ENCODE measurements around the gene MRPL4. TPM values are rescaled to one million over a fixed set of nuclear protein-coding genes. Genes with fewer than 3 reads are reported as not detected.

MRPL4 gene
- total RNA-seq, 2 experiments from 2014 or later, result 148 to 155 TPM

DNA sequence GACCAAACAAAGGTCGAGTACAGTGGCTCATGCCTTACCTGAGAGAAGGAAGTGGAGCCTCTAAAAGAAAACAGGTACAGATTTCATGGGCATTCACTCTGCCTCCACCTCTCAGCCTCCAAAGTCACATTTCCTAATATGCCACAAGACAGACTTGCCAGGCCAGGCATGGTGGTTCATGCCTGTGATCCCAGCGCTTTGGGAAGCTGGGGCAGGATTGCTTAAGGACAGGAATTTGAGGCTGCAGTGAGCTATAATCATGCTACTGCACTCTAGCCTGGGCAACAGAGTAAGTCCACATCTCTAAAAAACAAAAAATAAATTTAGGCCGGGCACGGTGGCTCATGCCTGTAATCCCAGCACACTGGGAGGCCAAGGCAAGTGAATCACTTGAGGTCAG is 46.4 kb upstream of the MRPL4 start:
- intact Hi-C loops (cut with micrococcal nuclease; ENCODE audit: unreplicated experiment), result no loop called here
- CTCF ChIA-PET (ENCODE audit: unreplicated experiment), result no interaction called here
- Histone ChIP-seq H4K20me1 (ENCODE audit: insufficient read depth, low read length) (no peaks in the 10 kb centered on the region), H2AFZ (ENCODE audit: low read length) (no peak overlapping the region), H3K36me3 (ENCODE audit: insufficient read depth, low read length) (peaks cover 13% of the 10 kb centered on the region), H3K4me1 (ENCODE audit: insufficient read depth, low read length, poor library complexity, severe bottlenecking) (peaks cover 40% of the 10 kb centered on the region), H3K9me2 (ENCODE audit: insufficient read depth, low read length) (no peaks in the 10 kb centered on the region), H3K4me2 (ENCODE audit: low read length) (no peak overlapping the region), H3K79me2 (ENCODE audit: insufficient read depth, low read depth, low read length) (no peaks in the 10 kb centered on the region), H3K9me3 (ENCODE audit: low read length) (0 out of 2 replicates have a peak, but pooled peaks cover 9% of the 10 kb centered on the region), H3K4me3 (ENCODE audit: low read depth, low read length, poor library complexity, severe bottlenecking) (no peak overlapping the region), H3K27ac (ENCODE audit: low read depth, low read length, poor library complexity, severe bottlenecking) (no peak overlapping the region)
- DNase-seq (ENCODE audit: low spot score), result no peak
- no peak for TF ChIP-seq EZH2phosphoT487 (IDR thresholded peaks at IDR 0.05; ENCODE audit: borderline replicate concordance, low read depth, low read length)
- TF ChIP-seq, protein P1, sequence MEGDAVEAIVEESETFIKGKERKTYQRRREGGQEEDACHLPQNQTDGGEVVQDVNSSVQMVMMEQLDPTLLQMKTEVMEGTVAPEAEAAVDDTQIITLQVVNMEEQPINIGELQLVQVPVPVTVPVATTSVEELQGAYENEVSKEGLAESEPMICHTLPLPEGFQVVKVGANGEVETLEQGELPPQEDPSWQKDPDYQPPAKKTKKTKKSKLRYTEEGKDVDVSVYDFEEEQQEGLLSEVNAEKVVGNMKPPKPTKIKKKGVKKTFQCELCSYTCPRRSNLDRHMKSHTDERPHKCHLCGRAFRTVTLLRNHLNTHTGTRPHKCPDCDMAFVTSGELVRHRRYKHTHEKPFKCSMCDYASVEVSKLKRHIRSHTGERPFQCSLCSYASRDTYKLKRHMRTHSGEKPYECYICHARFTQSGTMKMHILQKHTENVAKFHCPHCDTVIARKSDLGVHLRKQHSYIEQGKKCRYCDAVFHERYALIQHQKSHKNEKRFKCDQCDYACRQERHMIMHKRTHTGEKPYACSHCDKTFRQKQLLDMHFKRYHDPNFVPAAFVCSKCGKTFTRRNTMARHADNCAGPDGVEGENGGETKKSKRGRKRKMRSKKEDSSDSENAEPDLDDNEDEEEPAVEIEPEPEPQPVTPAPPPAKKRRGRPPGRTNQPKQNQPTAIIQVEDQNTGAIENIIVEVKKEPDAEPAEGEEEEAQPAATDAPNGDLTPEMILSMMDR (conservative IDR thresholded peaks at IDR 0.05; ENCODE audit: low read length), result no peak
- BruUV-seq (replicated peaks), result no TSS peak
- POLR2A ChIA-PET, result interaction anchor here (0.5 kb wide), 1 partner anchor 17 kb away, joined by 3 read pairs; no protein-coding TSS in a partner anchor

DNA sequence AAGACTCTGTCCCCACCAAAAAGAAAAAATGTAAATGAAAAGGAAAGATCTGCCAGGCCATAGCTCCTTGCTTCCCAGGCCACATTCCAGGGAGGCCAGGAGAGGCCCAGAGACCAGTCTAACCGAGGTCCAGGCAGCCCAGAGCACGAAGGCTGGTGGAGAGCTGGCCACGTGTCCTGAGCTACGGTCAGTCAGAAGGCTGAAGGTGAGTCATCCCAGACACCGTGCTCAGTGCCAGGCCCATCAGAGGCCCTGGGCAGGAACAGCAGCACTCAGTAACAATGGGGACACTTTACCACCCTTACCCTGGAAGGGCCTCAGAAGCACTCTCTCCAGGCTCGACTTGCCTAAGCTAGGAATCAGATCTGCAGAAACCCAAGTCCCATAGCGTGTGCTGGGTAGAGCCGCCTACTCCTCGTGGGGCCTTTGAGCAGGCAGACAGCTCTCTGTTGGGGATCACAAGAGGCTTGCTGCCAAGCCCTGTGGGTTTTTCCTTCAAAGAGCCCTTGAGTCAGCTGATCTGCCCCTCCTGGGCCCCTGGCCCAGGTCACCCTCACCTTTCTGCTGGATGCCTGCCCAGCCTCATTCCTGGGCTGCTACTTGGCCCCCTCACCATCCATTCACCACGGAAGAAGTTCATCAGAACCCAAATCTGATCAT is 45.7 kb upstream of the MRPL4 start:
- no TSS peak for BruUV-seq (replicated peaks)
- peaks cover 33% of the 10 kb centered on the region for H3K4me1 ChIP-seq (ENCODE audit: insufficient read depth, low read length, poor library complexity, severe bottlenecking)
- H4K20me1 ChIP-seq (ENCODE audit: insufficient read depth, low read length), result no peaks in the 10 kb centered on the region
- ChIA-PET POLR2A (interaction anchor here (0.6 kb wide), 1 partner anchor 29 kb away, joined by 3 read pairs; no protein-coding TSS in a partner anchor), CTCF (ENCODE audit: unreplicated experiment) (no interaction called here)
- TF ChIP-seq EZH2phosphoT487 (IDR thresholded peaks at IDR 0.05; ENCODE audit: borderline replicate concordance, low read depth, low read length), result no peak
- TF ChIP-seq, protein P1 (conservative IDR thresholded peaks at IDR 0.05; ENCODE audit: low read length), result no peak
- no peaks in the 10 kb centered on the region for H3K79me2 ChIP-seq (ENCODE audit: insufficient read depth, low read depth, low read length)
- DNase-seq (ENCODE audit: low spot score), result no peak
- H3K9me3 ChIP-seq (ENCODE audit: low read length), result 0 out of 2 replicates have a peak, but pooled peaks cover 9% of the 10 kb centered on the region
- no peaks in the 10 kb centered on the region for H3K9me2 ChIP-seq (ENCODE audit: insufficient read depth, low read length)
- H3K36me3 ChIP-seq (ENCODE audit: insufficient read depth, low read length), result peaks cover 13% of the 10 kb centered on the region
- no peak overlapping the region for H3K4me3 ChIP-seq (ENCODE audit: low read depth, low read length, poor library complexity, severe bottlenecking)
- no peak overlapping the region for H2AFZ ChIP-seq (ENCODE audit: low read length)
- no peak overlapping the region for H3K27ac ChIP-seq (ENCODE audit: low read depth, low read length, poor library complexity, severe bottlenecking)
- no peak overlapping the region for H3K4me2 ChIP-seq (ENCODE audit: low read length)
- intact Hi-C loops (cut with micrococcal nuclease; ENCODE audit: unreplicated experiment), result no loop called here

DNA sequence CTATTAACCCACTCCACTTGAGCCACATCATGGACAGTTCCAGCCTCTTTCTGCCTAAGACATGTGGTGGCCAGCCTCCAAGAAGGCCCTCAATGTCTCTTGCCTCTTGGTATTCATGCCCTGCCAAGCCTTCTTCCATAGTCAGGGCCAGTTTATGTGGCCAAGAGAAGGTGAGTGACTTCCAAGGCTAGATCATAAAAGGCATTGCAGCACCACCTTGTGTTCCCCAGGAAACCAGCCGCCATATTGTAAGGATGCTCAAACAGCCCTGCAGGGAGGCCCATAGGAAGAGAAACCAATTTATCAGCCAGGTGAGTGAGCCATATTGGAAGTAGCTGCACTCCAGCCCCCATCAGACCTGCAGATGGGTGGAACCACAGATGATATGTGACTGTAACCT is 45.0 kb upstream of the MRPL4 start:
- peaks cover 13% of the 10 kb centered on the region for H3K36me3 ChIP-seq (ENCODE audit: insufficient read depth, low read length)

More for the DNA sequence above, 45.0 kb upstream of the MRPL4 start:
- POLR2A ChIA-PET, result interaction anchor here (1.0 kb wide), 1 partner anchor 10 kb away, joined by 5 read pairs; no protein-coding TSS in a partner anchor
- H3K79me2 ChIP-seq (ENCODE audit: insufficient read depth, low read depth, low read length), result no peaks in the 10 kb centered on the region
- no peaks in the 10 kb centered on the region for H4K20me1 ChIP-seq (ENCODE audit: insufficient read depth, low read length)
- no peak overlapping the region for H3K27ac ChIP-seq (ENCODE audit: low read depth, low read length, poor library complexity, severe bottlenecking)
- H3K4me3 ChIP-seq (ENCODE audit: low read depth, low read length, poor library complexity, severe bottlenecking), result no peak overlapping the region
- peaks cover 26% of the 10 kb centered on the region for H3K4me1 ChIP-seq (ENCODE audit: insufficient read depth, low read length, poor library complexity, severe bottlenecking)
- BruUV-seq (replicated peaks), result no TSS peak
- intact Hi-C loops (cut with micrococcal nuclease; ENCODE audit: unreplicated experiment), result no loop called here
- no peak overlapping the region for H2AFZ ChIP-seq (ENCODE audit: low read length)
- TF ChIP-seq EZH2phosphoT487 (IDR thresholded peaks at IDR 0.05; ENCODE audit: borderline replicate concordance, low read depth, low read length), result no peak
- TF ChIP-seq, protein P1 (conservative IDR thresholded peaks at IDR 0.05; ENCODE audit: low read length), result peak; percentile 30; the same call in 1 of the 2 replicates
- DNase-seq (ENCODE audit: low spot score), result no peak
- no peaks in the 10 kb centered on the region for H3K9me2 ChIP-seq (ENCODE audit: insufficient read depth, low read length)
- 0 out of 2 replicates have a peak, but pooled peaks cover 9% of the 10 kb centered on the region for H3K9me3 ChIP-seq (ENCODE audit: low read length)
- CTCF ChIA-PET (ENCODE audit: unreplicated experiment), result no interaction called here
- no peak overlapping the region for H3K4me2 ChIP-seq (ENCODE audit: low read length)
